H1 (cell line): ENCODE data around the gene OR6N2. TPM values are rescaled to one million over a fixed set of nuclear protein-coding genes. Genes with fewer than 3 reads are reported as not detected.

ENCODE experiments used
- CTCF ChIA-PET: fragments of 300-600 bp; sonication (Branson Sonifier 250); formaldehyde crosslinking; loops from one replicate; lab custom pipeline; 2021; ENCODE audit not compliant: partially characterized antibody; lab: Charles Lee
- POLR2A ChIA-PET: fragments of 300-600 bp; sonication (Branson Sonifier 250); formaldehyde crosslinking; loops from one replicate; lab custom pipeline; 2021; ENCODE audit warnings: inconsistent platforms; ENCODE audit not compliant: partially characterized antibody; lab: Charles Lee
- DNase-seq, 2 experiments: peaks; one replicate each; pipeline versions ENCODE4 v3.0.0 to v3.0.0-alpha.2; 2010 to 2022; ENCODE audit warnings: low spot score in 2 of 2, low read depth in 1 of 2, mixed read lengths in 1 of 2
- FAIRE-seq: peaks from 2 replicates; lab custom pipeline; 2011; peaks lifted over from hg19 to GRCh38; lab: Jason Lieb, UNC
- H2AFZ ChIP-seq: 2 replicates; pipeline ENCODE4 v1.8.1; 2012; ENCODE audit warnings: low read length, inconsistent platforms
- H2AK5ac ChIP-seq: 2 replicates; pipeline ENCODE4 v1.6.1; 2013; ENCODE audit warnings: low read depth, low read length
- H2BK120ac ChIP-seq: replicated peaks from 2 replicates; pipeline ENCODE3; 2013; ENCODE audit warnings: low read depth, low read length, inconsistent platforms
- H2BK12ac ChIP-seq: 2 replicates; pipeline ENCODE4 v1.6.1; 2013; ENCODE audit warnings: low read depth, low read length
- H2BK15ac ChIP-seq: 2 replicates; pipeline ENCODE4 v1.6.1; 2013; ENCODE audit warnings: low read length
- H2BK20ac ChIP-seq: 2 replicates; pipeline ENCODE4 v1.6.1; 2013; ENCODE audit warnings: low read length
- H2BK5ac ChIP-seq: 2 replicates; pipeline ENCODE4 v1.6.1; 2013; ENCODE audit warnings: low read depth, low read length
- H3K14ac ChIP-seq: 2 replicates; pipeline ENCODE4 v1.6.1; 2013; ENCODE audit warnings: inconsistent platforms; ENCODE audit not compliant: insufficient read length
- H3K18ac ChIP-seq: 2 replicates; pipeline ENCODE4 v1.6.1; 2013; ENCODE audit warnings: low read length; ENCODE audit errors: extremely low read depth
- H3K23ac ChIP-seq: 2 replicates; pipeline ENCODE4 v1.6.1; 2013; ENCODE audit warnings: inconsistent platforms; ENCODE audit not compliant: insufficient read length
- H3K23me2 ChIP-seq: 2 replicates; pipeline ENCODE4 v1.6.1; 2013; ENCODE audit warnings: low read depth, low read length
- H3K27ac ChIP-seq: 2 replicates; pipeline ENCODE4 v1.6.1; 2011; ENCODE audit warnings: low read depth, low read length, inconsistent platforms
- H3K27me3 ChIP-seq, 4 experiments: replicated peaks in 1 of 4; 1 replicate in 1 of 4; 2 replicates in 3 of 4; pipeline versions ENCODE4 v1.6.1 to v1.8.1; 2011 to 2013; ENCODE audit warnings: low read length in 3 of 4, mild to moderate bottlenecking in 3 of 4, inconsistent platforms in 2 of 4, mixed read lengths in 2 of 4, moderate library complexity in 1 of 4; ENCODE audit not compliant: control insufficient read depth in 3 of 4, insufficient read depth in 3 of 4; ENCODE audit errors: extremely low read depth in 1 of 4
- H3K36me3 ChIP-seq, 4 experiments: 2 replicates each; pipeline versions ENCODE4 v1.6.1 to v1.8.1; 2011 to 2013; ENCODE audit warnings: mild to moderate bottlenecking in 4 of 4, low read length in 3 of 4, moderate library complexity in 2 of 4, control low read depth in 1 of 4, inconsistent platforms in 1 of 4; ENCODE audit not compliant: insufficient read depth in 4 of 4, control insufficient read depth in 2 of 4
- H3K4ac ChIP-seq: replicated peaks from 2 replicates; pipeline ENCODE3; 2013; ENCODE audit warnings: low read length, low read depth, mixed read lengths, inconsistent platforms; ENCODE audit not compliant: insufficient read length
- H3K4me1 ChIP-seq, 4 experiments: replicated peaks in 1 of 4; 1 replicate in 1 of 4; 2 replicates in 3 of 4; pipeline versions ENCODE4 v1.6.1 to v1.8.1; 2011 to 2013; ENCODE audit warnings: low read length in 3 of 4, inconsistent platforms in 2 of 4, mixed read lengths in 1 of 4; ENCODE audit not compliant: insufficient read depth in 4 of 4, control insufficient read depth in 3 of 4
- H3K4me2 ChIP-seq, 2 experiments: 2 replicates each; pipeline versions ENCODE4 v1.6.1 to v1.8.1; 2011 to 2013; ENCODE audit warnings: low read depth in 2 of 2, low read length in 2 of 2, control low read depth in 1 of 2, inconsistent platforms in 1 of 2, mild to moderate bottlenecking in 1 of 2; ENCODE audit not compliant: insufficient read depth in 1 of 2
- H3K4me3 ChIP-seq, 4 experiments: fragments of 200-600, 300-600 bp in 1 of 4; sonication (generic), shearing (Covaris generic), sonication (Bioruptor Twin) in 1 of 4; 2 replicates each; pipeline versions ENCODE4 v1.5.1 to v1.8.1; 2011 to 2016; ENCODE audit warnings: low read length in 4 of 4, low read depth in 3 of 4, control low read depth in 2 of 4, inconsistent platforms in 2 of 4, mild to moderate bottlenecking in 2 of 4, mixed read lengths in 1 of 4, moderate library complexity in 1 of 4; ENCODE audit not compliant: insufficient read depth in 2 of 4; ENCODE audit errors: extremely low read depth in 1 of 4
- H3K56ac ChIP-seq: replicated peaks from 2 replicates; pipeline ENCODE3; 2013; ENCODE audit warnings: low read depth, mild to moderate bottlenecking, mixed read lengths, low read length, inconsistent platforms; ENCODE audit not compliant: insufficient read length
- H3K79me1 ChIP-seq: 2 replicates; pipeline ENCODE4 v1.6.1; 2013; ENCODE audit warnings: low read depth, low read length, control low read depth
- H3K79me2 ChIP-seq, 2 experiments: 2 replicates each; pipeline versions ENCODE4 v1.6.1 to v1.8.1; 2012 to 2013; ENCODE audit warnings: low read length in 2 of 2, mild to moderate bottlenecking in 2 of 2, inconsistent platforms in 1 of 2; ENCODE audit not compliant: insufficient read depth in 2 of 2, control insufficient read depth in 1 of 2
- H3K9ac ChIP-seq, 4 experiments: replicated peaks in 1 of 4; 1 replicate in 1 of 4; 2 replicates in 3 of 4; pipeline versions ENCODE4 v1.6.1 to v1.8.1; 2011 to 2013; ENCODE audit warnings: low read depth in 3 of 4, low read length in 3 of 4, control low read depth in 2 of 4, mild to moderate bottlenecking in 2 of 4, moderate library complexity in 2 of 4, inconsistent platforms in 1 of 4; ENCODE audit errors: extremely low read depth in 1 of 4
- H3K9me3 ChIP-seq, 2 experiments: 2 replicates each; pipeline versions ENCODE4 v1.6.1 to v1.8.1; 2012 to 2013; ENCODE audit warnings: mild to moderate bottlenecking in 2 of 2, moderate library complexity in 2 of 2, control low read depth in 1 of 2, inconsistent platforms in 1 of 2, low read depth in 1 of 2, low read length in 1 of 2, mixed read lengths in 1 of 2; ENCODE audit not compliant: insufficient read depth in 2 of 2
- H4K20me1 ChIP-seq, 2 experiments: replicated peaks in 1 of 2; 2 replicates each; pipeline versions ENCODE3 to v1.8.1; 2011 to 2013; ENCODE audit warnings: inconsistent platforms in 2 of 2, low read length in 2 of 2, mild to moderate bottlenecking in 1 of 2; ENCODE audit not compliant: insufficient read depth in 2 of 2, control insufficient read depth in 1 of 2
- H4K5ac ChIP-seq: 2 replicates; pipeline ENCODE4 v1.6.1; 2013; ENCODE audit warnings: low read length, low read depth, mixed read lengths, inconsistent platforms; ENCODE audit not compliant: insufficient read length
- H4K8ac ChIP-seq: 2 replicates; pipeline ENCODE4 v1.8.0; 2013; ENCODE audit warnings: mild to moderate bottlenecking, moderate library complexity, low read length, inconsistent platforms; ENCODE audit not compliant: insufficient read depth; ENCODE audit errors: extremely low read depth
- H4K91ac ChIP-seq: replicated peaks from 2 replicates; pipeline ENCODE3; 2013; ENCODE audit warnings: low read length, mixed read lengths, inconsistent platforms; ENCODE audit not compliant: insufficient read length
- BACH1 ChIP-seq: IDR thresholded peaks from 2 replicates; pipeline ENCODE4 v1.6.1; 2012; ENCODE audit warnings: low read length, improper control_type of control experiment
- BCL11A ChIP-seq, 2 experiments: IDR thresholded peaks; one replicate each; pipeline ENCODE4 v1.6.1; 2011; ENCODE audit warnings: low read depth in 2 of 2, low read length in 2 of 2, mild to moderate bottlenecking in 2 of 2
- EGR1 ChIP-seq: IDR thresholded peaks from 2 replicates; pipeline ENCODE4 v1.6.1; 2011; ENCODE audit warnings: low read depth, low read length, borderline replicate concordance
- KDM1A ChIP-seq: fragments of 200-600, 300-600 bp; sonication (generic); IDR thresholded peaks from 2 replicates; pipeline ENCODE4 v1.7.1; 2016; ENCODE audit warnings: mild to moderate bottlenecking, low read length, borderline replicate concordance
- MAFK ChIP-seq: IDR thresholded peaks from 2 replicates; pipeline ENCODE4 v1.6.1; 2012; ENCODE audit warnings: low read depth, mild to moderate bottlenecking, improper control_type of control experiment, low read length
- RNF2 ChIP-seq: fragments of 200-900, 300-1000 bp; sonication (generic); IDR thresholded peaks from 2 replicates; pipeline ENCODE4 v1.7.1; 2016; ENCODE audit warnings: borderline replicate concordance, low read depth, mild to moderate bottlenecking, antibody characterized with exemption, low read length; ENCODE audit not compliant: poor library complexity, severe bottlenecking; ENCODE audit errors: missing control alignments
- SIRT6 ChIP-seq: IDR thresholded peaks from one replicate; pipeline ENCODE4 v1.7.1; 2012; ENCODE audit warnings: low read length, inconsistent platforms
- SP4 ChIP-seq: IDR thresholded peaks from 2 replicates; pipeline ENCODE4 v1.6.1; 2012; ENCODE audit warnings: low read length, inconsistent platforms
- TAF7 ChIP-seq: optimal IDR thresholded peaks from 2 replicates; pipeline ENCODE3; 2011; ENCODE audit warnings: low read depth, mild to moderate bottlenecking, inconsistent platforms, low read length, moderate library complexity, borderline replicate concordance
- TEAD4 ChIP-seq: IDR thresholded peaks from 2 replicates; pipeline ENCODE4 v1.6.1; 2012; ENCODE audit warnings: low read depth, low read length, inconsistent platforms, mixed read lengths
- ZNF274 ChIP-seq: IDR thresholded peaks from 2 replicates; pipeline ENCODE4 v1.7.0; 2012; ENCODE audit warnings: low read length, borderline replicate concordance; ENCODE audit errors: extremely low read depth
- WGBS, 2 experiments: shearing (Covaris generic) in 1 of 2; methylation state at CpG; one replicate each; pipeline versions ENCODE4 v1.1.6 to v1.1.7; 2013 to 2015; ENCODE audit warnings: low lambda C conversion rate in 2 of 2, mixed read lengths in 2 of 2, inconsistent platforms in 1 of 2, low coverage in 1 of 2, missing lambda C conversion rate in 1 of 2; ENCODE audit not compliant: insufficient replicate concordance in 2 of 2, insufficient coverage in 1 of 2, insufficient read length in 1 of 2; ENCODE audit errors: extremely low coverage in 1 of 2, missing lambda C conversion rate in 1 of 2; 5-methylcytosine and 5-hydroxymethylcytosine counted together
- polyA plus RNA-seq, 7 experiments: library from polyadenylated mRNA; depleted of rRNA in 3 of 7; stranded (reverse) in 5 of 7; unstranded in 2 of 7; fragments of >200 nt in 5 of 7; fragments of 200-250 nt in 2 of 7; gene quantifications; 1 replicate in 5 of 7; 2 replicates in 1 of 7; 4 replicates in 1 of 7; pipeline versions ENCODE4 v1.2.1 to v1.2.3, GENCODE V29; 2011 to 2013; ENCODE audit warnings: missing spikeins in 2 of 7, mixed read lengths in 2 of 7
- total RNA-seq: library from RNA; stranded (reverse); fragmentation: NEBNext Ultra II Directional; extraction: Animal tissue kit (Norgen Biotek cat#: 25700); gene quantifications from 2 replicates; pipeline ENCODE4 v1.2.1, GENCODE V29; 2021
- TF ChIP-seq, protein P1 (sequence below), 3 experiments: IDR thresholded peaks; 1 replicate in 2 of 3; 2 replicates in 1 of 3; pipeline versions ENCODE4 v1.5.1 to v1.6.1; 2011; ENCODE audit warnings: low read length in 3 of 3, mild to moderate bottlenecking in 3 of 3, inconsistent platforms in 2 of 3, low read depth in 1 of 3, moderate library complexity in 1 of 3; ENCODE audit not compliant: insufficient read depth in 1 of 3; ENCODE audit errors: control extremely low read depth in 1 of 3

OR6N2 gene
- total and polyA plus RNA-seq, 2 of the 8 experiments (the other 6 are each of a cell fraction or from before 2014, with no cell fraction given), result not detected

DNA sequence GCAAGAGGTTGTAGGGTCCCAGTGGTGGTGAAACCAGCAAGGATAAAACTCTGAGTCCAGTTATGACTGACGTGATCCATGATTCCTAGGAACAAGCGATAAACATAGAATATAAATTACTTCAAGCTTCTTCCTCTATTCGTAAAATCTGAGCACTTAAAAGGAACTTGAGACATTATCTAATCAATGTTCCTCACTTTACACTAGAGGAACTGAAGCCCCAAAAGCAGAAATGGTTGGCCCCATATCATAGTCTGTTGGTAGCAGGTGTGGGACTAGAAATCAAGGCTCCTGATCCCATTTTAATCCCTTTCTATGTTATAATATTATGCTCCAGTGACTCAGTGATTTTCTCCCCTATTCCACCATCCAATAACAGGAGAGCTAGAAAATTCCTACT, 28.3 kb upstream of the OR6N2 start:
- Histone ChIP-seq H2AFZ (no peak overlapping the region), H3K18ac (no peak overlapping the region), H2BK20ac (no peak overlapping the region), H4K8ac (no peak overlapping the region), H2BK12ac (no peak overlapping the region), H3K23me2 (no peaks in the 10 kb centered on the region), H3K27ac (no peak overlapping the region), H3K79me1 (no peaks in the 10 kb centered on the region), H3K9me3 (no peaks in the 10 kb centered on the region), H2BK5ac (no peak overlapping the region), H3K4me3 (no peak overlapping the region), H4K91ac (no peak overlapping the region), H3K36me3 (no peaks in the 10 kb centered on the region), H4K5ac (no peak overlapping the region), H3K14ac (no peak overlapping the region), H2BK15ac (no peak overlapping the region), H2AK5ac (no peak overlapping the region), H3K9ac (no peak overlapping the region), H2BK120ac (no peak overlapping the region), H3K79me2 (no peaks in the 10 kb centered on the region), H3K56ac (no peak overlapping the region), H3K4ac (no peak overlapping the region), H3K4me1 (no peaks in the 10 kb centered on the region), H3K23ac (no peak overlapping the region), H3K4me2 (no peak overlapping the region), H3K27me3 (no peaks in the 10 kb centered on the region), H4K20me1 (no peaks in the 10 kb centered on the region)
- FAIRE-seq (no peak), DNase-seq (no peak)
- WGBS, 2 experiments, result 94% methylated on average over 3 of the region's 3 CpGs; no CpG with 5 or more reads in 1 of the 2 experiments
- ChIA-PET CTCF (interaction anchor here (1.2 to 1.7 kb wide), 2 partner anchors 9 to 16 kb away, joined by 3 to 4 read pairs; no protein-coding TSS in a partner anchor), POLR2A (no interaction called here)
- no peak for TF ChIP-seq BCL11A (IDR thresholded peaks at IDR 0.05; ENCODE audit: low read depth in 2 of 2, low read length in 2 of 2)
- TF ChIP-seq, protein P1, sequence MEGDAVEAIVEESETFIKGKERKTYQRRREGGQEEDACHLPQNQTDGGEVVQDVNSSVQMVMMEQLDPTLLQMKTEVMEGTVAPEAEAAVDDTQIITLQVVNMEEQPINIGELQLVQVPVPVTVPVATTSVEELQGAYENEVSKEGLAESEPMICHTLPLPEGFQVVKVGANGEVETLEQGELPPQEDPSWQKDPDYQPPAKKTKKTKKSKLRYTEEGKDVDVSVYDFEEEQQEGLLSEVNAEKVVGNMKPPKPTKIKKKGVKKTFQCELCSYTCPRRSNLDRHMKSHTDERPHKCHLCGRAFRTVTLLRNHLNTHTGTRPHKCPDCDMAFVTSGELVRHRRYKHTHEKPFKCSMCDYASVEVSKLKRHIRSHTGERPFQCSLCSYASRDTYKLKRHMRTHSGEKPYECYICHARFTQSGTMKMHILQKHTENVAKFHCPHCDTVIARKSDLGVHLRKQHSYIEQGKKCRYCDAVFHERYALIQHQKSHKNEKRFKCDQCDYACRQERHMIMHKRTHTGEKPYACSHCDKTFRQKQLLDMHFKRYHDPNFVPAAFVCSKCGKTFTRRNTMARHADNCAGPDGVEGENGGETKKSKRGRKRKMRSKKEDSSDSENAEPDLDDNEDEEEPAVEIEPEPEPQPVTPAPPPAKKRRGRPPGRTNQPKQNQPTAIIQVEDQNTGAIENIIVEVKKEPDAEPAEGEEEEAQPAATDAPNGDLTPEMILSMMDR (IDR thresholded peaks at IDR 0.05; ENCODE audit: control extremely low read depth in 1 of 3, insufficient read depth in 1 of 3, low read depth in 1 of 3, low read length in 3 of 3), result no peak
- no peak for TF ChIP-seq TAF7
- no peak for TF ChIP-seq ZNF274
- no peak for TF ChIP-seq KDM1A
- TF ChIP-seq BACH1, result no peak
- TF ChIP-seq RNF2, result no peak
- no peak for TF ChIP-seq TEAD4
- no peak for TF ChIP-seq MAFK
- no peak for TF ChIP-seq SP4
- no peak for TF ChIP-seq SIRT6
- no peak for TF ChIP-seq EGR1
